ENCODE data around the gene OXLD1. TPM values are rescaled to one million over a fixed set of nuclear protein-coding genes. Genes with fewer than 3 reads are reported as not detected.

Gene OXLD1
- total and polyA plus RNA-seq, 4 donors = 14.0 to 59.3 (median 22.4) TPM

- no peak for ATAC-seq (ENCODE audit: low FRiP score)
- intact Hi-C loops (cut with DNase I) = no loop called here
- H3K27me3 ChIP-seq (ENCODE audit: control insufficient read depth in 1 of 2, insufficient read depth in 2 of 2, low read length in 1 of 2) = no peaks in the 10 kb centered on the region
- no peaks in the 10 kb centered on the region for H3K4me1 ChIP-seq (ENCODE audit: control insufficient read depth in 1 of 2, insufficient read depth in 2 of 2, low read length in 2 of 2)
- H3K4me3 ChIP-seq (ENCODE audit: low read length in 2 of 2) = no peak overlapping the region
- no peak overlapping the region for H3K27ac ChIP-seq (ENCODE audit: low read depth in 1 of 2, low read length in 2 of 2)
- H3K36me3 ChIP-seq (ENCODE audit: control insufficient read depth in 1 of 2, insufficient read depth in 2 of 2, low read length in 1 of 2) = no peaks in the 10 kb centered on the region
- whole genome bisulfite sequencing, 2 donors = 65 to 70% methylated on average over 9 of the region's 9 CpGs
- H3K9me3 ChIP-seq (ENCODE audit: control insufficient read depth, low read length) = peaks cover 2% of the 10 kb centered on the region
- no peak for DNase-seq
These were observed 15.5 kb downstream of the OXLD1 start for GRCh38 chr17:81650951-81651350.

DNA sequence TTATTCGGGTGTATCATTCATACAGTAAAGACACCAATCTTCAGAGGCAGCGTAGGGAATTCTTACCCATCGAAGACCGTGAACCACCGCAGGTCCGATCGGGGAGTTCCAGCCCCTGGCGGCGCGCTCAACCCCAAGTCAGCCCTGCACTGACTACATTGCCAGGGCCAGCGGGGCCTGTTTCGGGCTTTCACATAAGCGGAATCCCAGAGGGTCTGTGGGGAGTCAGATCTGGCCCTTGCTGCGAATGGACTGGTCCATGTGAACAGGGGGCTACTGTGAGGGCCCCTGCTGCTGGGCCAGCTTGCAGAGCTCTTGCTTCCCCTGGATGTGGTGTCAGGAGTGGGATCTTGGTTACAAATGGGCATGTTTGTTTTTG is 17.7 kb downstream of the OXLD1 start:
- ATAC-seq (ENCODE audit: low FRiP score) = no peak
- no peak overlapping the region for H3K4me3 ChIP-seq (ENCODE audit: low read length in 2 of 2)
- intact Hi-C loops (cut with DNase I) = no loop called here
- no peaks in the 10 kb centered on the region for H3K4me1 ChIP-seq (ENCODE audit: control insufficient read depth in 1 of 2, insufficient read depth in 2 of 2, low read length in 2 of 2)
- no peak overlapping the region for H3K27ac ChIP-seq (ENCODE audit: low read depth in 1 of 2, low read length in 2 of 2)
- H3K9me3 ChIP-seq (ENCODE audit: control insufficient read depth, low read length) = peaks cover 2% of the 10 kb centered on the region
- WGBS, 2 donors = 47 to 55% methylated on average over 14 of the region's 14 CpGs
- no peaks in the 10 kb centered on the region for H3K36me3 ChIP-seq (ENCODE audit: control insufficient read depth in 1 of 2, insufficient read depth in 2 of 2, low read length in 1 of 2)
- no peak for DNase-seq
- H3K27me3 ChIP-seq (ENCODE audit: control insufficient read depth in 1 of 2, insufficient read depth in 2 of 2, low read length in 1 of 2) = no peaks in the 10 kb centered on the region

- peaks cover 2% of the 10 kb centered on the region for H3K9me3 ChIP-seq (ENCODE audit: control insufficient read depth, low read length)
- intact Hi-C loops (cut with DNase I) = no loop called here
- H3K36me3 ChIP-seq (ENCODE audit: control insufficient read depth in 1 of 2, insufficient read depth in 2 of 2, low read length in 1 of 2) = no peaks in the 10 kb centered on the region
- DNase-seq = no peak
- ATAC-seq (ENCODE audit: low FRiP score) = no peak
- no peaks in the 10 kb centered on the region for H3K27me3 ChIP-seq (ENCODE audit: control insufficient read depth in 1 of 2, insufficient read depth in 2 of 2, low read length in 1 of 2)
- 4% methylated on average over 44 to 78 of the region's 78 CpGs for WGBS, 2 donors
- H3K27ac ChIP-seq (ENCODE audit: low read depth in 1 of 2, low read length in 2 of 2) = no peak overlapping the region
- H3K4me3 ChIP-seq (ENCODE audit: low read length in 2 of 2) = no peak overlapping the region
- no peaks in the 10 kb centered on the region for H3K4me1 ChIP-seq (ENCODE audit: control insufficient read depth in 1 of 2, insufficient read depth in 2 of 2, low read length in 2 of 2)
These were observed 18.2 kb downstream of the OXLD1 start for GRCh38 chr17:81648013-81648706.

GRCh38 chr17:81647640-81648012 is 18.8 kb downstream of the OXLD1 start:
- DNase-seq = no peak
- Histone ChIP-seq H3K9me3 (ENCODE audit: control insufficient read depth, low read length) (peaks cover 2% of the 10 kb centered on the region), H3K27ac (ENCODE audit: low read depth in 1 of 2, low read length in 2 of 2) (no peak overlapping the region), H3K27me3 (ENCODE audit: control insufficient read depth in 1 of 2, insufficient read depth in 2 of 2, low read length in 1 of 2) (no peaks in the 10 kb centered on the region), H3K4me1 (ENCODE audit: control insufficient read depth in 1 of 2, insufficient read depth in 2 of 2, low read length in 2 of 2) (no peaks in the 10 kb centered on the region), H3K4me3 (ENCODE audit: low read length in 2 of 2) (no peak overlapping the region), H3K36me3 (ENCODE audit: control insufficient read depth in 1 of 2, insufficient read depth in 2 of 2, low read length in 1 of 2) (no peaks in the 10 kb centered on the region)
- ATAC-seq (ENCODE audit: low FRiP score) = no peak
- 25% methylated on average over 21 of the region's 21 CpGs for whole genome bisulfite sequencing, 2 donors
- intact Hi-C loops (cut with DNase I) = no loop called here

- intact Hi-C loops (cut with DNase I) = no loop called here
- H3K9me3 ChIP-seq (ENCODE audit: control insufficient read depth, low read length) = peaks cover 2% of the 10 kb centered on the region
- no peaks in the 10 kb centered on the region for H3K4me1 ChIP-seq (ENCODE audit: control insufficient read depth in 1 of 2, insufficient read depth in 2 of 2, low read length in 2 of 2)
- H3K36me3 ChIP-seq (ENCODE audit: control insufficient read depth in 1 of 2, insufficient read depth in 2 of 2, low read length in 1 of 2) = no peaks in the 10 kb centered on the region
- 58 to 67% methylated on average over 12 of the region's 12 CpGs for WGBS, 2 donors
- ATAC-seq (ENCODE audit: low FRiP score) (no peak), DNase-seq (no peak)
- no peaks in the 10 kb centered on the region for H3K27me3 ChIP-seq (ENCODE audit: control insufficient read depth in 1 of 2, insufficient read depth in 2 of 2, low read length in 1 of 2)
- no peak overlapping the region for H3K4me3 ChIP-seq (ENCODE audit: low read length in 2 of 2)
- H3K27ac ChIP-seq (ENCODE audit: low read depth in 1 of 2, low read length in 2 of 2) = no peak overlapping the region
These were observed 19.4 kb downstream of the OXLD1 start for GRCh38 chr17:81646869-81647600.

GRCh38 chr17:81644976-81645952 is 21.1 kb downstream of the OXLD1 start:
- Histone ChIP-seq H3K27ac (ENCODE audit: low read depth in 1 of 2, low read length in 2 of 2) (no peak overlapping the region), H3K4me3 (ENCODE audit: low read length in 2 of 2) (no peak overlapping the region), H3K4me1 (ENCODE audit: control insufficient read depth in 1 of 2, insufficient read depth in 2 of 2, low read length in 2 of 2) (no peaks in the 10 kb centered on the region), H3K27me3 (ENCODE audit: control insufficient read depth in 1 of 2, insufficient read depth in 2 of 2, low read length in 1 of 2) (no peaks in the 10 kb centered on the region), H3K36me3 (ENCODE audit: control insufficient read depth in 1 of 2, insufficient read depth in 2 of 2, low read length in 1 of 2) (no peaks in the 10 kb centered on the region), H3K9me3 (ENCODE audit: control insufficient read depth, low read length) (peaks cover 2% of the 10 kb centered on the region)
- intact Hi-C loops (cut with DNase I) = no loop called here
- 86 to 88% methylated on average over 28 to 29 of the region's 29 CpGs for WGBS, 2 donors
- DNase-seq (no peak), ATAC-seq (ENCODE audit: low FRiP score) (no peak)

GRCh38 chr17:81644496-81644895 is 21.9 kb downstream of the OXLD1 start:
- intact Hi-C loops (cut with DNase I) = no loop called here
- no peak overlapping the region for H3K27ac ChIP-seq (ENCODE audit: low read depth in 1 of 2, low read length in 2 of 2)
- peaks cover 2% of the 10 kb centered on the region for H3K9me3 ChIP-seq (ENCODE audit: control insufficient read depth, low read length)

GRCh38 chr17:81641825-81642489 is 24.4 kb downstream of the OXLD1 start:
- DNase-seq (no peak), ATAC-seq (ENCODE audit: low FRiP score) (no peak)
- H3K4me3 ChIP-seq (ENCODE audit: low read length in 2 of 2) = no peak overlapping the region
- intact Hi-C loops (cut with DNase I) = no loop called here
- H3K27me3 ChIP-seq (ENCODE audit: control insufficient read depth in 1 of 2, insufficient read depth in 2 of 2, low read length in 1 of 2) = no peaks in the 10 kb centered on the region
- H3K4me1 ChIP-seq (ENCODE audit: control insufficient read depth in 1 of 2, insufficient read depth in 2 of 2, low read length in 2 of 2) = no peaks in the 10 kb centered on the region
- no peak overlapping the region for H3K27ac ChIP-seq (ENCODE audit: low read depth in 1 of 2, low read length in 2 of 2)
- 92 to 93% methylated on average over 16 to 17 of the region's 17 CpGs for WGBS, 2 donors
- no peaks in the 10 kb centered on the region for H3K36me3 ChIP-seq (ENCODE audit: control insufficient read depth in 1 of 2, insufficient read depth in 2 of 2, low read length in 1 of 2)
- no peaks in the 10 kb centered on the region for H3K9me3 ChIP-seq (ENCODE audit: control insufficient read depth, low read length)

More at GRCh38 chr17:81644496-81644895, 21.9 kb downstream of the OXLD1 start:
- Histone ChIP-seq H3K27me3 (ENCODE audit: control insufficient read depth in 1 of 2, insufficient read depth in 2 of 2, low read length in 1 of 2) (no peaks in the 10 kb centered on the region), H3K4me1 (ENCODE audit: control insufficient read depth in 1 of 2, insufficient read depth in 2 of 2, low read length in 2 of 2) (no peaks in the 10 kb centered on the region), H3K4me3 (ENCODE audit: low read length in 2 of 2) (no peak overlapping the region), H3K36me3 (ENCODE audit: control insufficient read depth in 1 of 2, insufficient read depth in 2 of 2, low read length in 1 of 2) (no peaks in the 10 kb centered on the region)
- WGBS, 2 donors = 93 to 96% methylated on average over 15 of the region's 15 CpGs
- DNase-seq = no peak
- ATAC-seq (ENCODE audit: low FRiP score) = no peak
